Erythroblast (primary cell): ENCODE data around the gene PLAAT5.
"Not testable (repeated sequence)": the region's sequence is repeated elsewhere in the genome, so short reads cannot be mapped to it uniquely, and the experiment has no call there.

Experiments
- DNase-seq, 2 experiments: peaks; one replicate each; lab custom pipeline; 2025; lab: John Stamatoyannopoulos, UW
- GATA1 ChIP-seq: IDR thresholded peaks from 2 replicates; pipeline ENCODE4 v1.6.1; 2011; ENCODE audit warnings: low read depth, mild to moderate bottlenecking, control low read depth, low read length, moderate library complexity
- POLR2A ChIP-seq: IDR thresholded peaks from 2 replicates; pipeline ENCODE4 v1.6.1; 2011; ENCODE audit warnings: mild to moderate bottlenecking, low read length

PLAAT5 gene

DNA sequence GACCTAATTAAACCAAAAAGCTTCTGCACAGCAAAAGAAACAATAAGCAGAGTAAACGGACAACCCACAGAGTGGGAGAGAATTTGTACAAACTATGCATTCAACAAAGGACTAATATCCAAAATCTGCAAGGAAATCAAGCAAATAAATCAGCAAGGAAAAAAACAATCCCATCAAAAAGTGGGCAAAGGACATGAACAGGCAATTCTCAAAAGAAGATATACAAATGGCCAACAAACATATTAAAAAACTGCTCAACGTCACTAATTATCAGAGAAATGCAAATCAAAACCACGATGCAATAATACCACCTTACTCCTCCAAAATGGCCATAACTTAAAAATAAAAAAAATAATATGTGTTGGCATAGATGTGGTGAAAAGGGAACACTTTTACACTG, 5.2 kb downstream of the PLAAT5 start:
- DNase-seq = no peak

DNA sequence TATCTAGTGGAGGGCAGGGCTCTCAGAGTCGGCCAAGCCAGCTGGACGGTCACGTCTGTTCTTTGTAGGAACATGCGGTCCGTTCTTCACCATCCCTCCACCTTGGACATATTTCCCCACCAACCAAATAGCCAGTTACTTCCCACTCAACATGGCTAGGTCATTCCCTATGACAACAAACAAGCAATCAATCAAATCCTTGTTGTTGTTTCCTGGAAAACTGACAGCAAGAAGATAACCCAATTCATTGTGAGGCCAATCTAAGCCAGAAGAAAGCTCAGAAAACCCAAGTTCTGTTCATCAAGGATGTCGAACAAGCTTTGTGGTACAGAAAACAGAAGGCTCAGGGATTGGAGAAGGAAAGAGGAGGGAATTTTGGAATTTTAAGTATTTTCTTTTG, 10.9 kb downstream of the PLAAT5 start:
- TF ChIP-seq GATA1 = no peak
- TF ChIP-seq POLR2A = no peak
- DNase-seq = no peak

More for the DNA sequence above, 5.2 kb downstream of the PLAAT5 start:
- TF ChIP-seq GATA1 = no peak
- no peak for TF ChIP-seq POLR2A

DNA sequence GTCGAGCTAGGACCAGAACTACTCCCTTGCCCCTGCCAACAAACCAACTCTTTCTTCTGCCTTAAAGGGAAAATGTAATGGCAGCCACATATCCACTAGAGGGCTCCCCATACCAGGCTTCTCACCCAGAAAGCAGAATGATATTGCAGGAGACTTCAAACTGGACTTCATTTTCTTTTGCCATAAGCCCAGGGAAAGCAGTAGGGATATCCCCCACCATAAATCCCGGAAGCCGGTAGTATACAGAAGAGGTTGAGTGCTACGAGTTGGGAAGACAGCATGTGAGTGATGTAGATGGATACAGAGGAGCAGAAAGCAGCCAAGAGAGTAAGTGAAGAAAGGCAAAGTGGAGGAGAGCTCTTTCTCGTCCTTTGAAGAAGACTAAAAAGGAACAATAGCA, 12.1 kb downstream of the PLAAT5 start:
- DNase-seq = peak; percentile 67 to 81
- no peak for TF ChIP-seq GATA1
- TF ChIP-seq POLR2A = no peak

DNA sequence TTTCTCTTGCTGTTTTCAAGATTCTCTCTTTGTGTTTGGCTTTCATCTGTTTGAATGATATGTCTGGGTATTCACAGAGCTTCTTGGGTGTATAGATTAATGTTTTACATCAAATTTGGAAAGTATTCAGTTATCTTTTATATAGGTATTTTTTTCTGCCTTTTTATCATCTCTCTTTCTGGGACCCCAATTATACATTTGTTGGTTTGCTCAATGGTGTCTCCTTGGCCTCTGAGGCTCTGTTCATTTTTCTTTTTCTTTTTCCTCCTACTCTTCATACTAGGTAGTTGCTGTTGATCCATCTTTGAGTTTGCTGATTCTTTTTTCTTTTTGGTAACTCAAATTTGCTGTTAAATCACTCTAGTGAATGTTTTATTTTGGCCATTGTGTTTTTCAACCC, 14.3 kb downstream of the PLAAT5 start:
- no peak for TF ChIP-seq POLR2A
- TF ChIP-seq GATA1 = no peak
- peak; percentile 2 to 9 for DNase-seq

DNA sequence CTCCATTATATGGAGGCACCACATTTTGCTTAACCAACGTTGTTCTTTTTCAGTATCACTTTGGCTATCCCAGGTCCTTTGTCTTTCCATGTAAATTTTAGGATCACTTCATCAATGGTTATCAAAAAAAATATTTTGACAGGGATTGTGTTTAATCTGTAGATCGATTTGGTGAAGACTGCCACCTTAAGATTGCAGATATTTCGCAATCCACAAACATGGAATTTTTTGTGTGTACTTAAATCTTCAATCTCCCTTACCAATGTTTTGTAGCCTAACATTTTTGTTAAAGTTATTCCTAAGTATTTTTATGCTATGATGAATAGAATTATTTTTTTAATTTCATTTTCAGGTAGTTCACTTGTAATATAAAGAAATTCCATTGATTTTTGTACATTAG, 18.6 kb downstream of the PLAAT5 start:
- TF ChIP-seq POLR2A = no peak
- TF ChIP-seq GATA1 = no peak

DNA sequence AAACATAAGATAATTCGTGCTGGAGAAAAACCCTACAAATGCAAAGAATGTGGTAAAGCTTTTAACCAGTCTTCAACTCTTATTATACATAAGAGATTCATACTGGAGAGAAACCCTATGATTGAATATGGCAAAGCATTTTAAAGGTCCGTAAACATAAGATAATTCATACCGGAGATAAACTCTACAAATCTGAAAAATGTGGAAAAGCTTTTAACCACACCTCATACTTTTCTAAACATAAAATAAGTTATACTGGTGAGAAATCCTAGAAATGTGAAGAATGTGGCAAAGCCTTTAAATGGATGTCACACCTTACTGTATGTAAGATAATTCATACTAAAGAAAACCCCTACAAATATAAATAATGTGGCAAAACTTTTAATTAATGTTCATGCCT, 20.7 kb downstream of the PLAAT5 start:
- no peak for TF ChIP-seq POLR2A
- no peak for TF ChIP-seq GATA1
- no peak for DNase-seq

More for the DNA sequence above, 18.6 kb downstream of the PLAAT5 start:
- DNase-seq = no peak

DNA sequence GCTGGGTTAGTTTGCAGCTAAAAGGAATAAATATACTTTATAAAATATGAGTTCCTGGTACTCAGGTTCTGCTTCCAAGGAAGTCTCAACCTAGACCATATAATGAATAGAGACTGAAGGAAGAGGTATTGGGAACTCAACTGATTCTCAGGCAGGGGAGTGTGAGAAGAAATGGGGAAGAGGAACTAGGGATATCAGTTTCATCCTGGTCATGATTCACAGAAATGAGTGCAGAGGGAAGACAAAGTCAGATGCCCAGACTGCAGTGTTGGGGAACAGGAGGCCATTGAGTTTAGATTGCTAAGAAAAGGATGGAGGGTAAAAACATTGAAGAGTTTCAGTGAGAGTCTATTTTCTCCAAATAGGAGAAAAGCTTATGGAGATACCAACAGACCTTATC, 28.8 kb downstream of the PLAAT5 start:
- TF ChIP-seq POLR2A (no peak), GATA1 (no peak)
- no peak for DNase-seq

DNA sequence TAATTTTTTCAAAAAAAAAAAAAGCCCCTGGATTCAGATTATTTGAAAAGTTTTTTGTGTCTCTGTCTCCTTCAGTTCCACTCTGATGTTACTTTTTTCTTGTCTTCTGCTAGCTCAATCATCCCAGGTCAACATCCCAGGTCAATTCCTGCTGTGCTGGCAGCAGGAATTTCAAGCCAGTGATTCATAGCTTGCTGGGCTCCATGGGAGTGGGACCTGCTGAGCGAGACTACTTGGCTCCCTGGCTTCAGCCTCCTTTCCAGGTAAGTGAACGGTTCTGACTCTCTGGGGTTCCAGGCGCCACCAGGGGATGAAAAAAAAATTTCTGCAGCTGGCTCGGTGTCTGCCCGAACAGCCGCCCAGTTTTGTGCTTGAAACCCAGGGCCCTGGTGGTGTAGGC, 31.4 kb downstream of the PLAAT5 start:
- TF ChIP-seq POLR2A (no peak), GATA1 (no peak)
- DNase-seq = no peak

DNA sequence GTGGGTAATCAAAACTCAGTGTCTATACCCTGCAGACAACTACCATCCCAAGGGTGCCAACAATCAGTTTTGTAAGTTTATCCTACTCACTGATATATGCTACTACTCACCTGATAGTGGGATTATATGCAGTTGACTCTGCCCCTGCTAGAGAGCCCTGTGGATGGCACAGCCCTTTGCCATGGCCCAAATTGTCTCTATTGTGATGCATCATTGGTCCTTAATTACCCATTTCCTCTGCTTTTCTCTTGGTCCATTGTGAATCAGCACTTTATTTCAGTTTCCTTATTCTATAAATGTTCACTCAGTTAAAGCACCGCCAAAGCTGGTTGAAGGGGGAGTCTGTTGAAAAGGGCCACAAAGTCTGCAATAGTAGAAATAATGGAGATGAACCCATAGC, 42.3 kb downstream of the PLAAT5 start:
- no peak for DNase-seq
- TF ChIP-seq POLR2A = no peak
- TF ChIP-seq GATA1 = no peak

DNA sequence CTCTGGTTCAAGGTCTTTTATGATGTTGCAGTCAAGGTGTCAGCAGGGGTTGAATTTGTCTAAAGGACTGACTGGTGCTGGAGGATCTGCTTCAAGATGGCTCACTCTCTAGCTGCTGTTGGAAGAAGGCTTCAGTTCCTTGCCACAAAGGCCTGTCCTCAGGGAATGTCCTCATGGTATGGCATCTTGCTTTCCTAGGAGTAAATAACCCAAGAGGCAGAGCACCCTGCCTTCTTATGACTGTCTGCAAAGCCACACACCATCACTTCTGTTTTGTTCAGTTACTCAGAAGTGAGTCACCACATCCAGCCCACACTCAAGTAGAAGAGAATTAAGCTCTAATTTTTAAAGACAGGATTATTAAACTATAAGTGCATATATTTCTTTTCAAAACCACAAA, 45.2 kb downstream of the PLAAT5 start:
- TF ChIP-seq GATA1 = no peak
- no peak for TF ChIP-seq POLR2A
- DNase-seq = no peak

DNA sequence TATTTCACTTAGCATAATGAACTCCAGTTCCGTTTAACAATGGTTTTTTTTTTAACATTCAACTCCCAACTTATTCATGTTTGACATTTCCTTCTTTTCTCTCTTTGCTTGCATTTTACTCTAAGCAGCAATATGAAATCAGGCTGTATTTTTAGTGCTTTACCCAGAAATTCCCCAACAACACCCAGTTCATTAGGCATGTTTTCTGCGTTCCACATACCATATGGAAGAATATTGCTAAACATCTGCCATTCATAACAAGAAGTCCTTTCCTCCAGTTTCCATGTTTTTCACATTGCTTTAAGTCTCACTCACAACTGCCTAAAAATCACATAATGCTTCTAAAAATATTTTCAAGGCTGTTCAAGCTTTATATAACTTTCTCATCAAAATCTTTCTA, 45.8 kb downstream of the PLAAT5 start:
- DNase-seq = no peak
- TF ChIP-seq GATA1 (no peak), POLR2A (no peak)

DNA sequence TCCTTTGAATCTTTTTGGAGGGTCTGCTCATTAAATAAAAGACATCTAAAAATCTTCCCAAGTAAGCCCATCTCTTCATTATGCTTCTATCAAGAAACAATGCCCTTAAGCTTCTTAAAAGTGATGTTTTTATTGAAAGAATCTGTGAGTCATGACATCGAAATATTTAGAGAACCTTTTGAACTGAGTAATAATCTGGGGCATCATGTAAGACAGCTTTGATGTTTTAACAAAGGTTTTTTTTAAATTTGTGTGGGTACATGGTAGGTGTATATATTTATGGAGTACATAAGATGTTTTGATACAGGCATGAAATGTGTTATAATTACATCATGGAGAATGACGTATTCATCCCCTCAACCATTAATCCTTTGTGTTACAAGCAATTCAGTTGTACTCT, 46.8 kb downstream of the PLAAT5 start:
- no peak for DNase-seq
- TF ChIP-seq POLR2A (no peak), GATA1 (no peak)

DNA sequence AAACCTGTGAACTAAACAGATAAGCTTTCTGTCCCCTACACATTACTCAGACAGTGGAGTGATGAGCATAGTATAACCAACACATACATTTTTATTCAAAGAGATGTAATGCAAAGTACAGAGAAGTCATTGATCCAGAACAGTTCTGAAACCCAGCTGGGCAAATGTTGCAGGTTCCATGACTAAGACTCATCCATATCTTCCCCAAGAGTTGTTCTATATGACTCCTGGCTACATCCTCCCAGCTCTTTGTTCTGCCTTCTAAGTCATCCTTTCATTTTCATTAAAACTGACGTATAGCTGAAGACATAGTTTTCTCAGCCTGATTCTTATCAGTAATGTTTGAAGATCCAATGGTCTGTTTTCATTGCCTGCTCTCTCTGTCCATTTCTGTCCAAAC, 47.3 kb downstream of the PLAAT5 start:
- TF ChIP-seq POLR2A (no peak), GATA1 (no peak)
- DNase-seq = no peak

DNA sequence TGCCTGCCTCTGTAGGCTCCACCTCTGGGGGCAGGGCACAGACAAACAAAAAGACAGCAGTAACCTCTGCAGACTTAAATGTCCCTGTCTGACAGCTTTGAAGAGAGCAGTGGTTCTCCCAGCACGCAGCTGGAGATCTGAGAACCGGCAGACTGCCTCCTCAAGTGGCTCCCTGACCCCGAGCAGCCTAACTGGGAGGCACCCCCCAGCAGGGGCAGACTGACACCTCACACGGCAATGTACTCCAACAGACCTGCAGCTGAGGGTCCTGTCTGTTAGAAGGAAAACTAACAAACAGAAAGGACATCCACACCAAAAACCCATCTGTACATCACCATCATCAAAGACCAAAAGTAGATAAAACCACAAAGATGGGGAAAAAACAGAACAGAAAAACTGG, 55.1 kb downstream of the PLAAT5 start:
- not testable (repeated sequence) for DNase-seq

DNA sequence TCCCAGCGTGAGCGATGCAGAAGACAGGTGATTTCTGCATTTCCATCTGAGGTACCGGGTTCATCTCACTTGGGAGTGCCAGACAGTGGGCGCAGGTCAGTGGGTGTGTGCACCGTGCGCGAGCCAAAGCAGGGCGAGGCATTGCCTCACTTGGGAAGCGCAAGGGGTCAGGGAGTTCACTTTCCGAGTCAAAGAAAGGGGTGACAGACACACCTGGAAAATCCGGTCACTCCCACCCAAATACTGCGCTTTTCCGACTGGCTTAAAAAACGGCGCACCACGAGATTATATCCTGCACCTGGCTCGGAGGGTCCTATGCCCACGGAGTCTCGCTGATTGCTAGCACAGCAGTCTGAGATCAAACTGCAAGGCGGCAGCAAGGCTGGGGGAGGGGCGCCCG, 55.6 kb downstream of the PLAAT5 start:
- not testable (repeated sequence) for DNase-seq

DNA sequence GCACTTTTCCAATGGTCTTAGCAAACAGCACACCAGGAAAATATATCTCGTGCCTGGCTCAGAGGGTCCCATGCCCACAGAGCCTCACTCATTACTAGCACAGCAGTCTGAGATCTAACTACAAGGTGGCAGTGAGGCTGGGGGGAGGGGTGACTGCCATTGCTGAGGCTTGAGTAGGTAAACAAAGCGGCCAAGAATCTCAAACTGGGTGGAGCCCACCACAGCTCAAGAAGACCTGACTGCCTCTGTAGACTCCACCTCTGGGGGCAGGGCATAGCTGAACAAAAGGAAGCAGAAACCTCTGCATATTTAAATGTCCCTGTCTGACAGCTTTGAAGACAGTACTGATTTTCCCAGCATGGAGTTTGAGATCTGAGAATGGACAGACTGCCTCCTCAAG, 60.2 kb downstream of the PLAAT5 start:
- DNase-seq = not testable (repeated sequence)

DNA sequence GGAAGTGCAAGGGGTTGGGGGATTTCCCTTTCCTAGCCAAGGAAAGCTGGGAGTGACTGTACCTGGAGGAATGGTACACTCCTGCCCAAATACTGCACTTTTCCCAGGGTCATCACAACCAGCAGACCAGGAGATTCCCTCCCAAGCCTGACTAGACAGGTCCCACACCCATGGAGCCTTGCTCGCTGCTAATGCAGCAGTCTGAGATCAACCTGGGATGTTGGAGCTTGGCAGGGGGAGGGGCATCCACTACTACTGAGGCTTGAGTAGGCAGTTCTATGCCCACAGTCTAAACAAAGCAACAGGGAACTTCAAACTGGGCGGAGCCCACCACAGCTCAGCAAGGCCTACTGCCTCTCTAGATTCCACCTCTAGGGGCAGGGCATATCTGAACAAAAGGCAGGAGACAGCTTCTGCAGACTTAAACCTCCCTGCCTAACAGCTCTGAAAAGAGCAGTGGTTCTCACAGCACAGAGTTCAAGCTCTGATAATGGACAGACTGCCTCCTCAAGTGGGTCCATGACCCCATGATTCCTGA, 62.9 kb downstream of the PLAAT5 start:
- no peak for TF ChIP-seq POLR2A
- TF ChIP-seq GATA1 = no peak

More for the DNA sequence above, 62.9 kb downstream of the PLAAT5 start:
- no peak for DNase-seq
